GM18517 (cell line): ENCODE data around the gene ATOH8.

Experiments
- ATAC-seq: cut with Tn5 transposase; IDR thresholded peaks from one replicate; pipeline ENCODE4 v1.9.1; 2021; ENCODE audit warnings: mild to moderate bottlenecking, moderate library complexity; ENCODE audit not compliant: unreplicated experiment

The ATOH8 gene

DNA sequence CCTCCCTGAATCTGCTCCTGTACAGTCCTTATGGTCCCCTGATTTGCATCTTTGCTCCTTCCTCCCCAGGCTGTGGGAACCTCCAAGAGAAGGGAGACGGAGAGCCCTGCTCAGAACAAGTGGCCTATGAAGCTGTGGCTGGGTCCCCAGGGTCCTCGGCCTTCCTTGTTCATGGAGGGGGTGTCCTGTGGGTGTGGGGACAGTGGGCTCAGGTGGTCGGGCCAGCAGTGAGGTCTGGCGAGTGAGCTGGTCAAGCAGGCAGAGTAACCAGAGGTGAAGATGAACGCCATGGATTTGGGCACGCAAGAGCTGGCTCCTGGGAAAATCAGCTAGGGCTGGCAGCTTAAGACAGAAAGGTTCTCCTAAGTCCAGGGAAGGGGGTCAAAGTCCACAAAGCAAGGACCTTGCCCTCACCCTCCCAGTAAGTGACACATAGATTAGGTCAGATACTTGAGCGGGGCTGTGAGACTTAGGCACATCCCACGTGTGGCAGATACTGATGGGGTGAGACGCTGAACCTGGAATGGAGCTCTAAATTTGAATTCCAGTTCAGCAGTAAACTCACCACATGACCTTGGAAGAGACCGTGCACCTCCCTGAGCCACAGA lies 34.8 kb upstream of the ATOH8 start:
- ATAC-seq = no peak

DNA sequence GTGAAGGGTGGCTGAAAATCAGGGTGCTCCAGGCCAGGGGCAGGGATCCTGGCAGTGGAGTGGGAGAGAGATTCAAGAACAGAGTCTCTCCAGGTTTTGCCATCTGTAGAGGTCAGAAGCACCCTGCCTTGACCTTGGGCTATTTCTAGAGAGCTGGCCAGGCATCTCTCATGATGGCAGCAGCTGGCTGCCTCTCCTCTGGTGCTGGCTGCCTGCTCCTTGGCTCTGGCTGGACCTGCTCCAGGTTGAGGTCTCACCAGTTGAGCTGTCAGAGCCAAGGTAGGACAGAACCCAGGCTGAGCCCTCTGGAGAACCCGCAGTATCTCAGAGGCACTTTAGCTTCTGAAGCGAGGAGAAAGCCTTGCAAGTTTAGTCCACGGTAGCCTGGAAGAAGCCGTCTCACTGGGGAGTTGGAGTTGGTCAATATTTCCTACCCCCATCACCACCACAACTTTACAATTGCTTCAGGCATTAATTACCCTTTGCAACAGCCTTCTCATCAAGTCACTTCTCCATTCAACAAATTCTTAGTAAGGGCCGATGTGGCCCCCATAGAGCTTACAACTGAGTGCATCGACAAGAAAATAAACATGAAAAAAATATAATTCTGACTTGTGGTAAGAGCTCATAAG lies 34.1 kb upstream of the ATOH8 start:
- no peak for ATAC-seq

- ATAC-seq = no peak
These were observed 33.3 kb upstream of the ATOH8 start for GRCh38 chr2:85720533-85720932.

DNA sequence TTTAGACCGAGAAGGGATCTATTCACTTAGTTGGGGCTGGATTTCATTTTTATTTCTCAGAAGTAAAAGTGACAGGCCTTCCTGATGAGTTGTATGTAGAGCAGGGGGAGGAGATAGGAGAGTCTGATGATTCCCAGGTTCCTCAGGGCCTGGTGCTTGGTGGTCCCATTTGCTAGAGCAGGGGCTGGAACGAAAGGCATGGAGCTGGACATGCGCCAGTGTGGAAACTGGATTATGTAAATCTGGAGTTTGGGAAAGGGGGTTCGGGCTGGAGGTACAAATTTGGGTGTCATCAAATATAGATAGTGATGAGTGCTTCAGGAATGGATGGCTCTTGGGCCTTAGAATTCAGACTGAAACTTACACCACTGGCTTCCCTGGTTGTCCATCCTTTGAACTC lies 32.1 kb upstream of the ATOH8 start:
- ATAC-seq = no peak

DNA sequence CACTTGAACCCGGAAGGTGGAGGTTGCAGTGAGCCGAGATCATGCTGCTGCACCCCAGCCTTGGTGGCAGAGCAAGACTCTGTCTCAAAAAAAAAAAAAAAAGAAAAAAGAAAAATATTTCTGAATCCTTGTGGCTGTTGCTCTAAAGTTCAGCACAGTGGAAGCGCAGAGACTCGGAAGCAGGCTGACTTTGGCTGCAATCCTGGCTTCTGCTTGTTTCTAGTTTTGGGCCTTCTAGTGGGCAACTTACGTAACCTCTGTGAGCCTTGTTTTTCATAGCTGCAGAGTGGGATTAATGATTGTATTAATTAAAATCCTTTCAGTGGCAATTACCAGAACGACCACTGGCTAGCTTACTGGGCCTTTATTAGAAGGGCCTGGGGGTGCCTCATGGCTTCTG lies 31.3 kb upstream of the ATOH8 start:
- no peak for ATAC-seq

- ATAC-seq = no peak
These were observed 30.0 kb upstream of the ATOH8 start for GRCh38 chr2:85723707-85724360.

- no peak for ATAC-seq
These were observed 29.0 kb upstream of the ATOH8 start for GRCh38 chr2:85724731-85725181.

DNA sequence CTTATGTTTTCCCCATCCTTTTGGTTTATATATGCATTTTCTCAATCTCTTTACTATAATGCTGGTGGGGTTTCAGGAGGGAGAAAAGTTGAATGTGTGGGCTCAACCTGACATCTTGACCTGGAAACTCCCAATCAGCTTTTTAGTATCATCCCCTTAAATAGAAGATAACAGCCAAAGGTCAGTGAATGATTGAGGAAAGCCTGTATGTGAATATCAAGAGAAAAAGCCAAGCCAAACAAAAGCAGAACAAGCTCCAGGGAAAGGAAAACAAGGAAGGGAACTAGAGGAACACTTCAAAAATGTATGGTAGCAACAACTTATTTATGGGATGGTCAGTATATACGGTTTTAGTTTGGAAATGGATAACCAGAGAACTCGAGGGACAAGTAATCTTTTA lies 28.3 kb upstream of the ATOH8 start:
- ATAC-seq = no peak

- no peak for ATAC-seq
These were observed 26.0 kb upstream of the ATOH8 start for GRCh38 chr2:85727798-85728197.

DNA sequence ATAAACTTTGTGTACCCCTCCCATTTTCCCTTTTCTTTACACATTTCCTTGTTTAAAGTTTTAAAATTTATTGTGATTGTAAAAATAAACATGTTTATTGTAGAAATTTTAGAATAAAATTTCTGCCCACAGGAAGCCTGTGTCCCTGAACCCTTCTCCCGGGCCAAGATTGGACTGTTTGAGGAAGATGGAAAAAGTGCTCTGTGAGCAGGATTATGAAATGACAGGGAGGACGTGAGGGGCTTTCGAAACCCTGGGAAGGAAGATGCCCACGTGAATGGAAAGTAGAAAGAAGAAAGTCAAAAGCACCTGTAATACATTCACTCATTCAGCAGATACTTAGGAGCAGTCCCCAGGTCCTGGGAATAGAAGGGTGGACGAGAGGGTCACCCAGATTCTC lies 25.4 kb upstream of the ATOH8 start:
- ATAC-seq = no peak

DNA sequence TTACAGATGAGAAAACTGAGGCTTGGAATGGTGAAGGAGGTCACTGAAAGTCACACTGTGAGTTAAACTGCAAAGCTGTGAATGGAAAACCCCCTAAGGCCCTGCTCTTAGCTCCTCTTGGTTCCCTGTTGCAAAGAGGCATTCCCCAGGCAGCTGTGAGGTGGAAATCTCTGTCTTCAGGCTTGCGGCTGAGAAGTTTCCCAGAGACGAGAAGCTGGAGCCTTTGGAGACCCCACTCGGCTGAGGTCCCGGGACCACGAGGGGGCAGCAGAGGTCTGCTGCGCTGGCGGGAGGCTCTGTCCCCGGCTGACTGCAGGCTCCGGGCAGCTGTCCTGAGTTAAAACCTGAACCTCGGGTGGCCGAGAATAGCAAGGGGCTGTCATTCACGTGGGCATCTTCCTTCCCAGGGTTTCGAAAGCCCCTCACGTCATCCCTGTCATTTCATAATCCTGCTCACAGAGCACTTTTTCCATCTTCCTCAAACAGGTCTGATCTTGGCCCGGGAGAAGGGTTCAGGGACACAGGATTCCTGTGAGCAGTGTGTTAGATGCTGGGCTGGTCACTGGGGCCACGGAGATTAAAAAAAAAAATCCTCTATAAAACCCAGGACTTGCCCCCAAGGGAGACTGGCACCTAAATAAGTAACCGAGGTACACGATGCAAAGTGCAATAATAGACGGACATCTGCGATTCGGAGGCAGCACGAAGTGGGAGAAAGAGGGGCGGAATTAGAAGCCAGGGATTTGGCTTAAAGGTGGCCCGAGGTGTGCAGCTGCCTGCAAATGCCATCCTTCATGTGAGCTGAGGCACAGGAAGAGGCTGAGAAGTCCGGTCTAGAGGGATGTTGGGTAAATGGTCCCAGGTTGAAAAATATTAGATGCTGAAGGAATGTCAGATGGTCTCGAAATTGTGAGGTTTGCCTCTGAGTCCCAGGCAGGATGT lies 24.6 kb upstream of the ATOH8 start:
- no peak for ATAC-seq

- no peak for ATAC-seq
These were observed 23.8 kb upstream of the ATOH8 start for GRCh38 chr2:85729825-85730510.

DNA sequence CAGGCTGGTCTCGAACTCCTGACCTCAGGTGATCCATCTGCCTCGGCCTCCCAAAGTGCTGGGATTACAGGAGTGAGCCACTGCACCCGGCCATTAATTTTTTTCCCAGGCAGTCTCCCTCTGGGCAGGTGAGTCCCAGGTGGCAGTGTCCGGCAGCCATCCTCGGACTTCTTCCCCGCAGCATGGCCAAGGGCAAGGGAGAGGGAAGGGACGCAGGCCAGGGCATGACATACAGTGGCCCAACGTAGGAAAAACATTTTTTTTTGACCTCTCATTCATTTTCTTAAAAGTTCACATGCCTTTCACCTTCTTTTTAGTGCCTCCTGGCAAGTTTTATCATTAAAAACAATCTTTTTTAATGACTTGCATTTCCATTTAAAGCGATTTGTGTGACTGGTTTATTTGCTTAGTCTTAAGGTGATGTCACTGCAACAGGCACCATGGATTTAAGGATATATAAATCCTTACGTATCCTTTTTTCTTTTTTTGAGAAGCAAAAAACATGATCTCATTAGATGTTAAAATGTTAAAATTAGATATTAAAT lies 23.0 kb upstream of the ATOH8 start:
- no peak for ATAC-seq

DNA sequence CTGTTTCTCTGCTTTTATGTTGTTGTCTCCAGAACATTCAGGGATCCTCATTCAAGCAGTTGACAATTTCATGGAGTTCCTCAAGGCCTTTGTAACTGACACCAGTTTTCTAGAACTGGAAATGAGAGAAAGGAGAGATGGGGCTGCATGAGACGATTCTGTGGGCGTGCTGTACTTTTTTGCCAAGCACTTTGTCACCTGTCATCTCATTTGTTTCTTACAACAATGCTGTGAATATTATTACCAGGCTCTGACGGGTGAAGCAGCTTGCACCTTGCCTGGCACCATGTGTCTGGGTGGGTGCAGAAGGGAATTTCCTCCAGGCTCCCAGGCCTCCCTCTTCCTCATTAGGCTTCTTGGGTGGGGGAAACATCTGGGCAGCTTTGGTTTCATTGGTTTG lies 22.2 kb upstream of the ATOH8 start:
- no peak for ATAC-seq

- ATAC-seq = no peak
These were observed 21.2 kb upstream of the ATOH8 start for GRCh38 chr2:85732467-85733120.

DNA sequence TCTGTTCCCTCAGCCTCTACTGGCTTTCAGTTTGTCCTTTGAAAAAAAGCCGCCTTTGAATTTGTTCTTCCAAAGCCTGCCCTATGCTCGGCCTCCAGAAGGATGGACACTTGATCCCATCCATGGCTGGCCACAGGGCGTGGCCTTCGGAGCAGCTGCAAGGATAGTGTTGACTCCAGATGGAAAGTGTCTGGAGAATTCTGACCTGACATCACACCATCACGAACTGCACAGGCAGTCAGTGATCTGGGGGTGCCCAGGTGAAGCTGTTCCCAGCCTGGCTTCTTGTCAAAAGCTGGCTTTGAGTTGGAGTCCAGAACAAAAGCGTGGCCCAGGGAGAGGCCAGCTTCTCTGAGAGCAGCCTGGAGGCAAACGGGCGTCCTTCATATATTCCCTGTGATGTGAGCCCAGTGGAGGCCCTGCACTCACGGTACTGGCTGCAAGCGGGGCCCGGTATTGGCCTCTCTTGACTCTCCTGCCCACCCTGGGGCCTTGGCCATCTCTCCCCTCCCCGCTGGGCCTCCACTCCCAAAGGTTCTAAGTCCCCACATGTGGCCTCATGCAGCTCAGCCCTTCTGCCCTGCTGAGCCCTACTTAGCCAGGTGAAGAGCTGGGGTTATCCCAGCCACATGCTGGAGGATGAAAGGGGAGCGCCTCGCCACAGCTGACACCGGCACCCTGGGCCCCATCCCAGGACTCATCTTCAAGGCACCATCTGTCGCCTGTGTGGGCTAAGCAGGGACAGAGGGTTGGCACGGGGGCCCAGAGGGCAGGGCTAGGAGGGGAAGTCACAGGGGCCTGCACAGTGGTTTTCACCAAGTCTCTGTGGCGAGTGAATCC lies 20.4 kb upstream of the ATOH8 start:
- no peak for ATAC-seq

GRCh38 chr2:85734015-85734414 lies 19.8 kb upstream of the ATOH8 start:
- ATAC-seq = no peak

DNA sequence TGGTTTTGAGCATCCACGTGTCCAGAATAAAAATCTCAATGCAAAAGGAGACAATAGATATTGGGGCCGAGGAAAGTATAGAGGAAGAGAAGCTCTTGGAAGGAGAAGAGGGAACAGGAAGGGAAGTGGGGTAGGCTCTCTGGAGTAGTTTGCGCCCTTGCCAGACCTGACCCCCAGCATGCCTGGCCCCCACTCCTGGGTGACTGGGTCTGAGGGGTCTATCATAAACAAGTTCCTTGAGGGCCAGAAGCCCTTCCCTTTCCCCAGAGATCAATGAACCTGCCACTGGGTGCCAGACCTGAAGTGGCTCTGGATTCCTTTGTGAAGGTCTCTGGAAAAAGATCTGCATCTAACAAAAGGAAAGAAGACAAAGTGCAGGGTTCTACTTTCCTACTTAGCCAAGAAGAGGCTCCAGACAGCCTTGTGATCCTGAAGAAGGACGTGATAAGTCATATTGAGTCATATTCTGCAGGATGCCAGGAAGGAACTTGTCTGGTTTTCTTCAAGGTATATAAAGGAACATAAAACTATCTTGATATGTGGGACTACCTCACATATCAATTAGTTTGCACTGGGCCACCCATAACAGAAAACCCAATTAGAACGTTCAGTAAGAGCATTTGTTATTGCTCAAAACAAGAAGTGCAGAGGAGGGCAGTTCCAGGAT lies 18.7 kb upstream of the ATOH8 start:
- ATAC-seq = no peak

- no peak for ATAC-seq
These were observed 18.1 kb upstream of the ATOH8 start for GRCh38 chr2:85735691-85736090.
